GM20431 (cell line): Measurements from ENCODE around the gene GINS1.
"Not testable (repeated sequence)": the region's sequence is repeated elsewhere in the genome, so short reads cannot be mapped to it uniquely, and the experiment has no call there.

Experiments
- in situ Hi-C: fragments of 300-500 bp; cut with MseI, MboI; formaldehyde crosslinking; loops from one replicate; pipeline ENCODE4 v1.15.0; 2020; ENCODE audit warnings: low sequenced_read_pairs; ENCODE audit not compliant: unreplicated experiment

The GINS1 gene

GRCh38 chr20:25470045-25470444 is 62.6 kb downstream of the GINS1 start:
- in situ Hi-C loops, result no loop called here

DNA sequence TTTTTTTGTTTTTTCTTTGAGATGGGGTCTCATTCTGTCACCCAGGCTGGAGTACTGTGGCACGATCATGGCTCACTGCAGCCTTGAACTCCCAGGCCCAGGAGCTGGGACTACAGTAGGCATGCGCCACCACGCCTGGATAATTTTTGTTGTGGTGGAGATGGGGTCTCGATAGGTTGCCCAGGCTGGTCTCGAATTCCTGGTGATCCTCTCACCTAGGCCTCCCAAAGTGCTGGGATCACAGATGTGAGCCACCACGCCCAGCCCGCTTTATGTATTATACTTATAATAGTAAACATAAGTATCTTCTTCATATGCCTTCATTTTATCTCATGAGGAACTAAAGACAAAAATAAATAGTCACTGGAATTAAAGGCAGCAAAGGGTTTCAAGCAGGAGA is 63.5 kb downstream of the GINS1 start:
- in situ Hi-C loops, result no loop called here

DNA sequence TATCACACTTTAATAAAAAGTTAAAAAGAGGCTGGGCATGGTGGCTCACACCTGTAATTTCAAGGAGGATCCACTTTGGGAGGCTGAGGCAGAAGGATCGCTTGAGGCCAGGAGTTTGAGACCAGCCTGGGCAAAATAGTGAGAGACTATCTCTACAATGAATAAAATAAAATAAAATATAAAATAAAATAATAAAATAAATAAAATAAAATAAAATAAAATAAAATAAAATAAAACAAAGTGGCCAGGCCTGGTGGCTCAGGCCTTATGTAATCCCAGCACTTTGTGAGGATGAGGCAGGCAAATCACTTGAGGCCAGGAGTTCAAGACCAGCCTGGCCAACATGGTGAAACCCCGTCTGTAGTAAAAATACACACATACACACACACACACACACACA is 65.8 kb downstream of the GINS1 start:
- in situ Hi-C loops, result not testable (repeated sequence)

- in situ Hi-C loops, result no loop called here
These were observed 68.9 kb downstream of the GINS1 start for GRCh38 chr20:25476106-25477013.

DNA sequence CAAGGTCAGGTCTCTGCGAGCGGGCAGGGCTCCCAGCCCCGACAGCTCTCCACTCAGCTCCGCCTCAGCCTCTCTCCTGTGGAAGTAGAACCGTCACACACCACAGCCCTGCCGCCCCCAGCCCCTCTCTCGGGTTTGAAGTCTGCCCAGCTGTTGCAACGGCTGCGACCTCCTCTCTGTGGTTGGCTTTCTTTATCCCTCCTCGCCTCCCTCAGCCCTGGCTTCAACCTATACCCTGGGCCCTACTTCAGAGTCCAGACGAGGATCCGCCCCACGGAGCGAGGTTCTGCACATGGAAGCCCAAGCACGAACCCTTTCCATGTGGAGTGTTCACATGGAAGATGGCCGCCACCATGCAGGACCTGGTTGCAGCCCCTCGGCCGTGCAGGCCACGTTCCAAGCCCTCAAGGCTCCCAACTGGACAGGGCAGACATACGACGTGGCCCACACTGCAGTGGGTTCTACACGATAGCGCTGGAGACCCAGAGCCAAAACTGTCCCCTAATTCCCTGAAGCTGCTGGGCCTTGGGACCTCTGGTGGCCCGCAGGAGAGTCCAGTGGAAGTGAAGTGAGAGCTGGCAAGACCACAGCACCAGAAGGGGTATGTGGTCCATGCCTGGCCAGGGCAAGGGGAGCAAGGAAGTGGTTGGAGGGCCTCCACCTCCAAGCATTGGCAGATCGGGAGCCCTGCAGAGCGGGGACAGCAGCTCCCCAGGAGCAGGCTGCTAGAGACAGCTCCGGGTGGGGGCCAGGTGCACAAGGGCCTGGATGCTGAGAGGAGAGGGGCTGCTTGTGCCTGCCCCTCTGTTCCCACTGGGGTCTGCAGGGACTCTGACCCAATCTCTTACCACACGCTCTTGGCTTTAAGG is 69.8 kb downstream of the GINS1 start:
- in situ Hi-C loops, result no loop called here

DNA sequence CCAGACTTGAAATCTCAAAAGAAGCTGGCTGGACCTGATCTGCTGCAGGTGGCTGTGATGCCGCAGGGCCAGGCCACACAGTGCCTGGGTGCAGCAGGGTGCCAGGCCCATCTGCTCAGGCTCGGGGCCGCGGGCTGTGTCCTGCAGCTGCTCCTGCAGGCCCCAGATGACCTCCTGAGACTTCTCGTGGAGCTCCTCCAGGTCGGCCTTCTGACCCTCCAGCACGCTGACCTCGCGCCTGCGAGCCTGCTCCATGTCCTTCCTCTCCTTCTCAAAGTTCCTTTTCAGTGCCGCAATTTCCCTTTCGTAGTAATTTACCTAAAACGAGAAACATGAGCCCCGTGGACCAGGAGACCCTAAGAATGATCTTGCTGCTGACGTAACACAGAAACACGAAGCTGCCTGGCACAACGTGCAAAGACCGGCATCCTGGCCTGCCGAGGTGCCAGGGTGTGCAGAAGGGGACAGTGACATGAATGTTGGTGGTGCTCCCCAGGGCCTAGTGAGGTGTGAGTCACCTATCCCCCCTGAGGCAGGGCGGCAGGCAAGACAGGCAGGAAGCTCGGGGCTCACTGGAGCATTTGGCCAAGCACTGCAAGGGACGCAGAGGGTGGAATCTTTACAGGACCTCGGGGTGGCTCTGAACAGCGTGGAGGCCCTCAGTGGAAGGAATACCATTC is 71.6 kb downstream of the GINS1 start:
- in situ Hi-C loops, result no loop called here

DNA sequence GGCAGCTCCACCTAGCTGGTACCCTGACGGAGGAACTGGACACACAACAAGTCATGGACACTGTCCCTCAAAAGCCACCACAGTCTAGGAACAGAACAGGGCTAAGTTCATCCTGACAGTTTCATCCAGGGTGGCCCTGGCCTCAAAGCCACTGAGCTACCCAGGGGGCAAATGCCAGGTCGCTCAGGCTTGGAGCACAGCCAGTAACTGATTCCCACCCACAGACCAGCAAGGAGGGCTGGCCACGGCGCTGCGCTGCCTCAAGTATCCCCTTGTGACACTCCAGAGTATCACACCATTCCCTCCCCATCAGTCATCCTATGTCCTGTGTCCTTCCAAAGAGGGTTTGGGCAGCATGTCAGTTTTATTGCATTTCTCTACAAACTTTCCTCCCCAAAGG is 72.2 kb downstream of the GINS1 start:
- in situ Hi-C loops, result no loop called here

- in situ Hi-C loops, result no loop called here
These were observed 72.7 kb downstream of the GINS1 start for GRCh38 chr20:25480156-25480555.

DNA sequence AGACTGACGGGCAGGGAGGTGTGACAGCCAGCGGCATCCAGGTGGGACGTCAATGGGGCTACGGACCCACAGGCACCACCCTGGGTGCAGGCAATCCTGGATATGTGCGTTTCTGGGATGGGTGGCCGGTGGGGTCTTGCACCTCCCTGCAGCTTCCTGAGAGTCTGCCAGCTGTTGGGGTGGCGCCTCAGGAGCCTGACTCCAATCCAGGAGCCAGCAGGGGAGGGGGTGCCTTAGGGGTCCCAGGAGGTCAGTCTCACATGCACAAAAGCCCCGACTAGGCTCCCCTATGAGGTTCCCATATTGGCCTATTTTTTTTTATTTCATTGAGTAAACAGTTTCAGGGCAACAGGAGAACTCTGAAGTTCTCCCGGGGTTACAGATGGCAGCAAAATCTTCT is 73.3 kb downstream of the GINS1 start:
- in situ Hi-C loops, result no loop called here

- in situ Hi-C loops, result no loop called here
These were observed 73.9 kb downstream of the GINS1 start for GRCh38 chr20:25481235-25481917.

GRCh38 chr20:25481918-25482253 is 74.4 kb downstream of the GINS1 start:
- in situ Hi-C loops, result no loop called here

- in situ Hi-C loops, result no loop called here
These were observed 76.1 kb downstream of the GINS1 start for GRCh38 chr20:25483431-25484132.

DNA sequence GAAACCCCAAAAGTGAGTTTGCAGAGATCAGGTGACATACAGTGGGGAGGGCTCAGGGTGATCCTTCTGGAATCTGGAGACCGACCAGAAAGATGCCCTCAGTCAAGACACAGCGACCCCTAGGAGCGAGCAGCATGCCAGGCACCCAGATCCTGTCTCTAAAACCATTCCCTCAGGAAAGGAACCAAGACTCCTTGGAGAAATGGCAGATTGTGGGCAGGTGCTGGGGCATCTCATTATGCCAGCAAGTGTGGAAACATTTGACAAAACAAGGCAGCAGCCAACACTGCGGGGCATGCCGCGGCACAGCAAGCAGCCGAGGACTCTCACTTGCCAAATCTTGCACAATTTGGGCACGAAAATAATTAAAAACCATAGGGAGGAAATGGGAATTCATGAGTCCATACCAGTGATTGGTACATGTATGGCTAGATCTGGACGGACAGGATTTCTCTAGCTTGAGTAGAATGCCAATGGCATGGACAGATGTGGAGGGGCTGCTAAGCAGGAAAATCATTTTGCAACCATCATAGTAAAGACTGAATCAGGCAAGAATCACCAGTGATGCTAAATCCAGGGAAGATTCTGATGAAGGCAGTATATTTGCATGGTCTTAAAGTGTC is 76.9 kb downstream of the GINS1 start:
- in situ Hi-C loops, result no loop called here

- in situ Hi-C loops, result no loop called here
These were observed 77.5 kb downstream of the GINS1 start for GRCh38 chr20:25484911-25485511.

DNA sequence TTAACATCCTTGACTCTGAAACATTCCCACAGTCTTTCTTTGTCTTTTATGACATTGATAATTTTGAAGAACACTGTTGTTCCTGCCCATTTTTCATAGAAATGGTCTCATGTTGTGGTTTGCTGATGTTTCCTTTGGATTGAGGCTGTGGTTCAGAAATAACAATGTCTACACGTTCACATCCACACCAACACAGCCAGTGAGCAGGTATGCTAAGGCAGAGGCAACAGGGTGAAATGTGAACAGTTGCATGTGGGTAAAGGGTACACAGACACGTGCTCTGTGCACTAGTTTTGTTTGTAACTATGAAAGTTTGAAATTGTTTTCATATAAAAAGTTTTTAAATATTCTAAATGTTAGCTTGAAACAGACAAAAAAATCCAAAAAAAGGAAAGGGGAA is 78.4 kb downstream of the GINS1 start:
- in situ Hi-C loops, result no loop called here

DNA sequence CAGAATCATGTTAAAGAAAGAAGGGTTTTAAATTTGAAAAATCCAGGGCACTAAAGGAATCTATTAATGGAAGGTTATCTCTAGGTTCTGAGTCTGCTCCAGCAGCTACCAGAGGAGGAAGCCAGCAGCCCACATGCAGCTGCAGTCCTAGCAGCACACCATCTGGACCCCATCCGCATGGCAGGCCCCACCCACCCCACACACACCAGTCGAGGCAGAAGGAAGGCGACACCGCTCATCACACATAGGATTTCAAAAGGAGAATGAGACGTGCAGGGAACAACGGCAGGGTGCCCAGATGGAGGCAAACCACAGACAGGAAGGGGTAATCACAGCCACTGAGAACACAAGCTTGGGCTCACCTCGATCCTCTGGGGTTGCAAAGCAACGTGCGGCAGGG is 78.9 kb downstream of the GINS1 start:
- in situ Hi-C loops, result no loop called here

DNA sequence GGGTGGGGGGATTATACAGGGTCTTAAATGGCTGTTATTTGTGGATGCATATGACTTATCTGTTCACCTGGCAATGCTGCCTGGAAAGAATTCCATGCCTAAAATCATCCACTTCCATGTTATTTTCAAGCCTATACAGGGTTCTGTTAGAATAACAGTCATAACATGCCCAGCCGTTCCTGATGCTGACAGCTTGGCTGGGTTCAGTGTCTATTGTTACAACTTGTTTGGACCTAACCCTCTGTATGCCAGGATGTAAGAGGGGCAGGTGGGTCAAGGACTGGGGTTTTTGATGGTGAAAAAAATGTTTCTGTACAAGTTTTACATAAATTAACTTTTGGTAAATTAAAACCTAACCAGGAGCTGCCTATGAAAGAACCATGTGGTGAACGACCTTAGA is 79.8 kb downstream of the GINS1 start:
- in situ Hi-C loops, result no loop called here

DNA sequence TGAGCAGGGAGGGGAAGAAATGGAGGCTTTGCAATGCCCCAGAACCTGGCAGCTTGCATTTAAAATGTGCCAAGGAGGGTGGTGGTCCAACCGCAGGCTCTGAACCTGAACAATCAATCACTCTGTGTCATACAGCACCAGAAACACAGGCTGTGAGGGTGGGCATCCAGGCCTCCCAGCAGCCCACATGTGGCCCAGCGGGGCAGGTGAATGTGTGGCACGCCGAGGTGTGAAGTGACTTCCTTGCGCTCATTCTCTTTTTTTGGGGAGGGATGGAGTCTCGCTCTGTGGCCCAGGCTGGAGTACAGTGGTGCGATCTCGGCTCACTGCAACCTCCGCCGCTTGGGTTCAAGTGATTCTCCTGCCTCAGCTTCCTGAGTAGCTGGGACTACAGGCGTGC is 80.5 kb downstream of the GINS1 start:
- in situ Hi-C loops, result no loop called here
